Measurements from ENCODE around the gene CNTNAP2. TPM values are rescaled to one million over a fixed set of nuclear protein-coding genes. Genes with fewer than 3 reads are reported as not detected.

Gene CNTNAP2
- total and polyA plus RNA-seq, 2 donors from 2014 or later: 0.06 to 0.13 TPM

DNA sequence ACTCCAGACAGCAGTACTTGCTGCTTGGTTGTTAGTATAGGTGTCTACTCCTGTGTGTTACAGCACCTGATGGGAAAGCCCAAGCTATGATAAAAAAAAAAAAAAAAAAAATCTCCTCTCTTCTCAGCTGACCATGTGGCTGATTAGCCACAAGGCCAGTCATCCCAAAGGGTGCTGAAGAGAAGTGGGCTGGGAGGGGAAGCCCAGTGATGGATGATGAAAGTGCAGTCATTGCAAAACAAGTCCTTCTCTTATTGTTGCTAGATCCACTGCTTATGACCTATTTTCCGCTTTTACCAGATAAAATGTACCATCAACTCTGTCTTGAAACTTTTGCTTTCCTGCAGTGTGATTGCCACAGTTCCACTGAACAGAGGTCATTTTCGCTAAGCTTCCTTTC, 1381.5 kb downstream of the CNTNAP2 start:
- Histone ChIP-seq H3K36me3 (ENCODE audit: control insufficient read depth in 2 of 3, insufficient read depth in 3 of 3, low read length in 3 of 3) (no peaks in the 10 kb centered on the region), H3K27me3 (ENCODE audit: control insufficient read depth, insufficient read depth, low read length) (no peaks in the 10 kb centered on the region), H3K4me1 (ENCODE audit: control insufficient read depth in 2 of 3, insufficient read depth in 2 of 3, low read depth in 1 of 3, low read length in 3 of 3) (no peaks in the 10 kb centered on the region), H3K27ac (ENCODE audit: low read depth in 2 of 2, low read length in 2 of 2) (no peak overlapping the region), H3K9me3 (ENCODE audit: control insufficient read depth in 2 of 3, insufficient read depth in 1 of 3, low read length in 3 of 3) (no peaks in the 10 kb centered on the region), H3K9ac (ENCODE audit: low read length in 3 of 3) (no peak overlapping the region), H3K4me3 (ENCODE audit: low read length in 3 of 3) (no peak overlapping the region)
- TF ChIP-seq, protein P1, sequence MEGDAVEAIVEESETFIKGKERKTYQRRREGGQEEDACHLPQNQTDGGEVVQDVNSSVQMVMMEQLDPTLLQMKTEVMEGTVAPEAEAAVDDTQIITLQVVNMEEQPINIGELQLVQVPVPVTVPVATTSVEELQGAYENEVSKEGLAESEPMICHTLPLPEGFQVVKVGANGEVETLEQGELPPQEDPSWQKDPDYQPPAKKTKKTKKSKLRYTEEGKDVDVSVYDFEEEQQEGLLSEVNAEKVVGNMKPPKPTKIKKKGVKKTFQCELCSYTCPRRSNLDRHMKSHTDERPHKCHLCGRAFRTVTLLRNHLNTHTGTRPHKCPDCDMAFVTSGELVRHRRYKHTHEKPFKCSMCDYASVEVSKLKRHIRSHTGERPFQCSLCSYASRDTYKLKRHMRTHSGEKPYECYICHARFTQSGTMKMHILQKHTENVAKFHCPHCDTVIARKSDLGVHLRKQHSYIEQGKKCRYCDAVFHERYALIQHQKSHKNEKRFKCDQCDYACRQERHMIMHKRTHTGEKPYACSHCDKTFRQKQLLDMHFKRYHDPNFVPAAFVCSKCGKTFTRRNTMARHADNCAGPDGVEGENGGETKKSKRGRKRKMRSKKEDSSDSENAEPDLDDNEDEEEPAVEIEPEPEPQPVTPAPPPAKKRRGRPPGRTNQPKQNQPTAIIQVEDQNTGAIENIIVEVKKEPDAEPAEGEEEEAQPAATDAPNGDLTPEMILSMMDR (IDR thresholded peaks at IDR 0.05; ENCODE audit: borderline replicate concordance, extremely low read depth, insufficient read depth): no peak
- FAIRE-seq (no peak), DNase-seq (no peak)
- intact Hi-C loops (cut with DNase I): no loop called here

DNA sequence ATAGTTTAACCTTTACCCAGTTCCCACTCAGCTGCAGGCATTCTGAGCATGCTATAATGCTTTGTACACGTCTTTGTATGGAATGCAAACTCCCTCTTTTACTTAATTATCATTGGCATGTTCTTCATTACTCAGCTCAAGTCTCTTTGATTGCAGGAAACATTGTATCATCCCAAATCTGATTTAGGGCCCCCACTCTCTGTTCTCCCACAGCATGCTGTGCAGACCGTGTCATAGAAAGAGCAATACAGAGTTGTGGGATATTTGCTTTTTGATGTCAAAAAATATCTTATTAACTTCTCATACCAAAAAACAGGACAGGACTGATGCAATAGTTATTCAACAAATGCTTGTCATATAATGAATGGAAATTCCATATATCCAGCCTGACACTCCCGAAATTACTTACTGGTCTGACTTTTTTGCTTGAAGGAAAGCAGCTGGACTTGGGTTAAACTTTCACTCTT, 1392.5 kb downstream of the CNTNAP2 start:
- Histone ChIP-seq H3K27me3 (ENCODE audit: control insufficient read depth, insufficient read depth, low read length) (no peaks in the 10 kb centered on the region), H3K4me1 (ENCODE audit: control insufficient read depth in 2 of 3, insufficient read depth in 2 of 3, low read depth in 1 of 3, low read length in 3 of 3) (no peaks in the 10 kb centered on the region), H3K27ac (ENCODE audit: low read depth in 2 of 2, low read length in 2 of 2) (peak overlapping the region in 1 of 2 donors; percentile 29), H3K36me3 (ENCODE audit: control insufficient read depth in 2 of 3, insufficient read depth in 3 of 3, low read length in 3 of 3) (no peaks in the 10 kb centered on the region), H3K4me3 (ENCODE audit: low read length in 3 of 3) (no peak overlapping the region), H3K9me3 (ENCODE audit: control insufficient read depth in 2 of 3, insufficient read depth in 1 of 3, low read length in 3 of 3) (no peaks in the 10 kb centered on the region), H3K9ac (ENCODE audit: low read length in 3 of 3) (no peak overlapping the region)
- peak in 2 of 5 donors; percentile 31 to 60 for DNase-seq
- TF ChIP-seq, protein P1 (IDR thresholded peaks at IDR 0.05; ENCODE audit: borderline replicate concordance, extremely low read depth, insufficient read depth): no peak
- intact Hi-C loops (cut with DNase I): no loop called here
- no peak for FAIRE-seq

DNA sequence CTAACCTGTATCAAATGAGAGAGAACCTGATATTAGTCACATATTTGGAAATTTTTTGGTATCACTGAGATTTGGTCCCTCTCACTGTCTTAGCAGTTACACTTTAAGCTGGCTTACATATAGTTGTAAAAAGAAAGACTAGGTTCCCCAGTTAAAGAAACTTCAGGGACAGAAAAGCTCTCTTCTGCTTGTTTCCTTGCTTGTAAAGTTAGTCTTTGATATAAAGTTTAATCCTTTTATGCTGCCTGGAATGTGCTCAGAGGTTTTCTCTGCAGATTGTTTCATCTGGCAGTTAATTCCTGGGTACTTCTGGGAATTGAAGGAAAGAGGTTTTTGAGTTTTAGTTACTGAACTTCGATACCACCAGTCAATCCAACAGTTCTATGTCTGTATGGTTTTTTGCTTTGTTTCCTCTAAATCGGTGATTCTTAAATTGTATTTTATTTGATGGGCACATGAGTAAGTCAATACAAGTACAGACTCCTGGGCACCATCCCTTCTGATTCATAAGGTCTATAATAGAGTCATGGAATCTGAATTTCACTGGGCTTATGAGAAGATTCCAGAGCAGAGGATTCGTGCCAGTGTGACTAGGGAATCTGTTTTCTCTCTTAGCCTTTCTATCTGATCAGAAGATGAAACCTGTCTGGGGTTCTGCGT, 1393.1 kb downstream of the CNTNAP2 start:
- FAIRE-seq (no peak), DNase-seq (no peak)
- H3K4me1 ChIP-seq (ENCODE audit: control insufficient read depth in 2 of 3, insufficient read depth in 2 of 3, low read depth in 1 of 3, low read length in 3 of 3): no peaks in the 10 kb centered on the region
- intact Hi-C loops (cut with DNase I): no loop called here
- no peaks in the 10 kb centered on the region for H3K9me3 ChIP-seq (ENCODE audit: control insufficient read depth in 2 of 3, insufficient read depth in 1 of 3, low read length in 3 of 3)
- H3K9ac ChIP-seq (ENCODE audit: low read length in 3 of 3): no peak overlapping the region
- H3K27ac ChIP-seq (ENCODE audit: low read depth in 2 of 2, low read length in 2 of 2): peak overlapping the region in 1 of 2 donors; percentile 29
- H3K4me3 ChIP-seq (ENCODE audit: low read length in 3 of 3): no peak overlapping the region
- no peaks in the 10 kb centered on the region for H3K27me3 ChIP-seq (ENCODE audit: control insufficient read depth, insufficient read depth, low read length)
- TF ChIP-seq, protein P1 (IDR thresholded peaks at IDR 0.05; ENCODE audit: borderline replicate concordance, extremely low read depth, insufficient read depth): no peak
- no peaks in the 10 kb centered on the region for H3K36me3 ChIP-seq (ENCODE audit: control insufficient read depth in 2 of 3, insufficient read depth in 3 of 3, low read length in 3 of 3)

DNA sequence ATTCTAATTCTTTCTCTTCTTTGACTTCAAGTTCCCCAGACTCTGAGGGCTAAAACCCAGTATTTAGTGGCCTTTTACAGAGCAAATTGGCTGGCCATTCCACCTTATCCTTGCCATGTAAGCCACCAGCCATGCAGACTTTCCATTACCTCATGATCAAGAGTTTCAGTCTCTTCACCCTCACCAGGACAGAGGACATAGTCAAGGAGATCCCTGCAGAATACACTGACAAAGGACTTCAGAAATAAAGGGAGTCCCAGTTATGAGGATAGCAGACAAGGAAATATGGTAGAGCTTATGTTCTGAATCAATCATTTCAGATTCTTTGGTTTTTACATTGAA, 1393.6 kb downstream of the CNTNAP2 start:
- no peak for FAIRE-seq
- no peak overlapping the region for H3K4me3 ChIP-seq (ENCODE audit: low read length in 3 of 3)
- no peaks in the 10 kb centered on the region for H3K27me3 ChIP-seq (ENCODE audit: control insufficient read depth, insufficient read depth, low read length)
- H3K9ac ChIP-seq (ENCODE audit: low read length in 3 of 3): no peak overlapping the region
- H3K27ac ChIP-seq (ENCODE audit: low read depth in 2 of 2, low read length in 2 of 2): no peak overlapping the region
- H3K9me3 ChIP-seq (ENCODE audit: control insufficient read depth in 2 of 3, insufficient read depth in 1 of 3, low read length in 3 of 3): no peaks in the 10 kb centered on the region
- TF ChIP-seq, protein P1 (IDR thresholded peaks at IDR 0.05; ENCODE audit: borderline replicate concordance, extremely low read depth, insufficient read depth): no peak
- no peaks in the 10 kb centered on the region for H3K36me3 ChIP-seq (ENCODE audit: control insufficient read depth in 2 of 3, insufficient read depth in 3 of 3, low read length in 3 of 3)
- intact Hi-C loops (cut with DNase I): no loop called here
- H3K4me1 ChIP-seq (ENCODE audit: control insufficient read depth in 2 of 3, insufficient read depth in 2 of 3, low read depth in 1 of 3, low read length in 3 of 3): no peaks in the 10 kb centered on the region
- no peak for DNase-seq
